Urinary bladder (tissue), 4 donors: Measurements from ENCODE around the gene TDRD10. TPM values are rescaled to one million over a fixed set of nuclear protein-coding genes. Genes with fewer than 3 reads are reported as not detected.

ENCODE experiments used
- DNase-seq: peaks from one replicate; pipeline ENCODE4 v3.0.0-alpha.2; 2015; ENCODE audit errors: extremely low spot score
- H3K27ac ChIP-seq: one replicate; pipeline ENCODE4 v1.5.1; 2013; ENCODE audit warnings: low read depth, mild to moderate bottlenecking, moderate library complexity
- H3K36me3 ChIP-seq: one replicate; pipeline ENCODE4 v1.6.1; 2013; ENCODE audit warnings: mild to moderate bottlenecking, moderate library complexity; ENCODE audit not compliant: insufficient read depth
- H3K4me1 ChIP-seq: one replicate; pipeline ENCODE4 v1.6.1; 2013; ENCODE audit warnings: mild to moderate bottlenecking, moderate library complexity; ENCODE audit not compliant: insufficient read depth
- H3K4me3 ChIP-seq: one replicate; pipeline ENCODE4 v1.5.1; 2013; ENCODE audit warnings: low read depth, low read length
- WGBS: extraction: QIAGEN DNeasy Blood & Tissue Kit; methylation state at CpG from one replicate; pipeline ENCODE4 v1.1.7; 2013; 5-methylcytosine and 5-hydroxymethylcytosine counted together
- polyA plus RNA-seq: library from polyadenylated mRNA; stranded (reverse); fragments of 200-250 nt; gene quantifications from one replicate; pipeline ENCODE4 v1.2.3, GENCODE V29; 2013
- total RNA-seq: library from RNA; depleted of rRNA; stranded (reverse); fragments of >200 nt; gene quantifications from one replicate; pipeline ENCODE4 v1.2.3, GENCODE V29; 2014
- donor health status: healthy with polysubstance abuse.
- donor health status: healthy.

The TDRD10 gene
- total and polyA plus RNA-seq, 2 donors = 1.4 to 4.1 TPM

DNA sequence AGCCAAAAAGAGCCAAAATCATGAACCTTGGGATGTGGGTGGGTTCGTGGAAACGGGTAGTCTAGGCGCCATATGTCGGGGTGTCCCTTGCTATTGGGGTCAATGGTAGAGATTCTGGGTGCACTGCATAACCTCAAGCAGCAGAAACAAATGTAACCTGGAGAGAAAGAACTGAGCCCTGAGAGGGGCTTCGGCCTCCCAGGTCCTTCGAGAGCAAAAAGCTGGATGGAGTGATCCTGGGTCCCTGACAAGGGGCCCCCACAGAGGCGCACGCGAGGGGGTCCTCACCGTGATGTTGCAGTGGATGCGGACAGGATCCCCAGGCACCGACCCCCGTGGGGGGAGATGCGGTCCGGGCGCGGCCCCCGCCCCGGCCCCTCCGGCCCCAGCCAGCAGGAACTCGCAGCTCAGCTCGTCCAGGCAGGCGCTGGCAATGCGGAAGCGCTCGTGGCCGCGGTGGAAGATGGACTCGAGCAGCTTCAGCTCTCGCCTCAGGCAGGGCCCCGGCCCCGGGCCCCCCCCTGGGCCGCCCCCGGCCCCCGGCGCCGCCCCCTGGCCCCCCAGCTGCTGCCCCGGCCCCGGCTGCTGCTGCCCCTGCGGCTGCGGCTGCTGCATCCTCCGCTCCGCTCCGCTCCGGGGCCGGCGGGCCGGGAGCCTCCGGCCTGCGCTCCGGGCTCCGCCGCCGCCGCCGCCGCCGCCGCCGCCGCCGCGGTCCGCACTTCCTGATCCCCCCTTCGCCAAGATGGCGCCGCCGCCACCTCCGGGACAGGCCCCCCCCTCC is 56.1 kb downstream of the TDRD10 start, which contains the start of gene UBE2Q1:
UBE2Q1 (minus strand) TSS at position 724 of the 781 bp plus-strand sequence; CDS start at position 615, 109 bp downstream.
- peaks cover 3% of the 10 kb centered on the region for H3K36me3 ChIP-seq
- peak within 1 kb of the TSS; percentile 98 for H3K4me3 ChIP-seq
- H3K27ac ChIP-seq = peak within 1 kb of the TSS; percentile 79
- under 1% methylated on average over 67 of the region's 69 CpGs for WGBS
- H3K4me1 ChIP-seq = no peaks in the 10 kb centered on the region
- no peak for DNase-seq

DNA sequence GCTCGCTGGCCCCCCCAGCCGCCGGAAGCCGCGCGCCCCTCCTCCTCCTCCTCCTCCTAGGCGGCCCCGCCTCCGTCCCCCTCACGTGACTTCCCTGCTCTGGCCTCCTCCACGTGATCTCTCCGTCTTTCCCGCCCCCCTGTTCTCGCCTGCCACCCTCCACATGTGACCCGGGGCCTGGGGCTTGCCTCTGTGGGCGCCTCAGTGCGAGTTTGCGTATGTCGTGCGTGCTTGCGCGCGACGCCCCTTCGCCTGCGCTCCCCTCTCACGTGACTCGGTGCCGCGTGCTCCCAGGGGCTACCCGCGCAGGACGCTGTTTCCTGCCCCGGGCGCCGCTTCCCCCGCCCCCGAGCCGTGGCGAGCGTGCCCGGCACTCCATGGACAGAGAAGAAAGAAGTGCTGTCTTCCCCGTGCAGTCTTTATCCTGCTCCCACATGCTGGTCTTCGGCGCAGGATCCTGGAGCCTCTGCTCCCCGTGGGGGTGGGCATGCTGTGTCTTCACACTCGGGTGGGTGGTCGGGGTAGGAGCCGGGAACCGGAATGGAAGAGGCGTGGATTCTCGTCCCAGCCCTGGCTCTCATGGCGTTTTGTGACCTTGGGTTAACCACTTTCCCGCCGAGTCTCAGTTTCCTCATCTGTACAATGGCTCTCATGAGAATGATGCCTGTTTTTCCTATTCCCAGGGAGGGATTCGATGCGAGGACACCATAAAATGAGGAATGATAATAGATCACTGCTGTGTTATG is 56.9 kb downstream of the TDRD10 start:
- peaks cover 3% of the 10 kb centered on the region for H3K36me3 ChIP-seq
- H3K4me3 ChIP-seq = peak overlapping the region; percentile 98
- WGBS = under 1% methylated on average over 57 of the region's 57 CpGs
- H3K4me1 ChIP-seq = no peaks in the 10 kb centered on the region
- DNase-seq = peak; percentile 96
- H3K27ac ChIP-seq = peak overlapping the region; percentile 79

DNA sequence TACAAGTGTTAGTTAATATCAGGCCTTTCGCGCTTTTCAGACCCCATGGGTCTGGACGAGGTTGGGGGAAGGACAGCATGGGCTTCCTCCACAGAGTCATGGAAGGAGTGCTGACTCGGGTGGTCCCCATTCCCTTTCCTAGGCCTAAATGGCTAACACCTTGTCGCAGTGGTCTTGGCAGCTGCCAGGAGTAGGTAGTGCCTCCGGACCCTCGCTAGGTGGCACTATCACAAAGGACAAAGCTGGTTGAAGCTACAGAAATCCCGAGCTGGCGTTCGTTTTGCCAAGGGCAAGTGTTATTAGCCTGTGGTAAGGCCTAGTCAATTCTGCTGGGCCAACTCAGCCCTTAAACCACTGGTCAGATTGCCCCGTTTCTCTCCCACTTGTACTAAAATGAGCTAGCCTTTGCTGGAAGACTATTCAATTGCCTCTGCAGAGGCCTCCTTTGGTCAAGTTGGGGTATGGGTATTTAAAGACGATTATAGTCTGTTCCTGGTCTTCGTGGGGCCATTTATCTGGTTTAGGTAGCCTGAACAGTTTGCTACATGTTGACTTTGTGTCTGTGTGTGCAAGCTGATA is 57.5 kb downstream of the TDRD10 start:
- peak overlapping the region; percentile 30 for H3K4me3 ChIP-seq
- peak; percentile 80 for DNase-seq
- 8% methylated on average over 13 of the region's 13 CpGs for WGBS
- H3K36me3 ChIP-seq = peaks cover 3% of the 10 kb centered on the region
- H3K4me1 ChIP-seq = no peaks in the 10 kb centered on the region
- peak overlapping the region; percentile 79 for H3K27ac ChIP-seq

- H3K4me3 ChIP-seq = no peak overlapping the region
- WGBS = 78% methylated on average over 6 of the region's 6 CpGs
- DNase-seq = no peak
- H3K4me1 ChIP-seq = no peaks in the 10 kb centered on the region
- no peaks in the 10 kb centered on the region for H3K36me3 ChIP-seq
- no peak overlapping the region for H3K27ac ChIP-seq
Observed at GRCh38 chr1:154565876-154566275, 63.9 kb downstream of the TDRD10 start.

DNA sequence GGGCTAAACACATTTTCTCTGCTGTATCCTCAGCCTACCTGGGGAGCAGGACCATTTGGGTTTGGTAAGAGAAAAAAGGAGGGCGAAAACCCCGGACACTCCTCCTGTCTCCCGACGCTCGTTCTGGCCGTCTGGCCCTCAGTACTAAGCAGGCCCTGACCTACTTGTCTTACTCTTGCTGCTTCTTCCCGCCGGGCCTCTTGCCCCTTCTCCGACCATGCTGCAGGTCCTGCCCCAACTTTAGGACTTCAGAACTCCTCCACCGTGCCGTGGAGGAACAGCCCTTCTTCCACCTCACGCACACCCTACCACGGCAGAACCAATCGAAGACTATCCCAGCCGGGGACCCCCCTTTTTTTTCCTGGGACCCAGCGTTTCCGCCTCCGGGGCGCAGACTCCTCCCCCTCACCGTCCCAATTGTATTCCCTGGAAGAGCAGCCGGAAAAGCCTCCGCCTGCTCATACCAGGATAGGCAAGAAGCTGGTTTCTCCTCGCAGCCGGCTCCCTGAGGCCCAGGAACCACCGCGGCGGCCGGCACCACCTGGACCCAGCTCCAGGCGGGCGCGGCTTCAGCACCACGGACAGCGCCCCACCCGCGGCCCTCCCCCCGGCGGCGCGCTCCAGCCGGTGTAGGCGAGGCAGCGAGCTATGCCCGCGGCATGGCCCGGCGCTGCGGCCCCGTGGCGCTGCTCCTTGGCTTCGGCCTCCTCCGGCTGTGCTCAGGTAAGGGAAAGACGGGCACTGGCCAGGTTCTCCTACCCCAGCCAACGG is 65.6 kb downstream of the TDRD10 start, which contains the start of gene CHRNB2:
CHRNB2 (plus strand) TSS at position 393 of the 771 bp plus-strand sequence; CDS start at position 660, 267 bp downstream.
- H3K36me3 ChIP-seq = no peaks in the 10 kb centered on the region
- WGBS = 1% methylated on average over 52 of the region's 53 CpGs
- DNase-seq = no peak
- H3K27ac ChIP-seq = no peak within 1 kb of the TSS
- no peak within 1 kb of the TSS for H3K4me3 ChIP-seq
- H3K4me1 ChIP-seq = no peaks in the 10 kb centered on the region

DNA sequence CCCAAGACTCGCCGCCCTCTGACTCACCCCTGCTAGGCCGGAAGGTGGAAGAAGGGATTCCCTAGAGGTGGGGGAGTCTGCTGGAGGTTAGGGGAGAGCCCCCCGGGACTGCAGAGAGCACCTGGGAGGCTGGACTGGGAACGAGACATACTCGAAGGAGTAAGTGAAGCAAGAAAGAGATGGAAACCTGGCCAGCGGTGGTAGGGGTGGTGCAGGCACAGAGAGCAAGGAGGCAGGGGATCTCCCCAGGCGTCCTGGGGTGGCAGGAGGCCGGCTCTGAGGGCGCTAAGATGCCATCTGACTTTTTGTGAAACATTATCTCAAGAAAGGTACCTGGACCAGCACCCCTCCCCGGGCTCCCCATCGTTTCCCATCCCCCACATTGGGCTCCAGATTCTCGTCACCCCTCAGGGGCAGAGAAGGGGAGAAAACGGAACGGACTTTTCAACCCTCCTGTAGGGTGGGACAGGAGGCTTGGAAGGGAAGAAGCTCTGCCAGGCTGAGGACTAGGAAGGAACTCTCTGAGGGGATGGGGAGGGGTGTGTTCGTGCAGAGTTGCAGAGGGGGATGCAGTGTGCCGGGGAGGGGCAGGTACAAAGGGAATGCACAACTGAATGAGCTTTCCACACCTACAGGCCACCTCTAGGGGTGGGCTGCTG is 66.3 kb downstream of the TDRD10 start:
- 36% methylated on average over 17 of the region's 17 CpGs for WGBS
- Histone ChIP-seq H3K36me3 (no peaks in the 10 kb centered on the region), H3K27ac (no peak overlapping the region), H3K4me3 (no peak overlapping the region), H3K4me1 (no peaks in the 10 kb centered on the region)
- DNase-seq = no peak

GRCh38 chr1:154571244-154571963 is 69.4 kb downstream of the TDRD10 start:
- DNase-seq = no peak
- no peak overlapping the region for H3K27ac ChIP-seq
- no peaks in the 10 kb centered on the region for H3K36me3 ChIP-seq
- WGBS = 96% methylated on average over 59 of the region's 59 CpGs
- H3K4me1 ChIP-seq = no peaks in the 10 kb centered on the region
- H3K4me3 ChIP-seq = no peak overlapping the region

DNA sequence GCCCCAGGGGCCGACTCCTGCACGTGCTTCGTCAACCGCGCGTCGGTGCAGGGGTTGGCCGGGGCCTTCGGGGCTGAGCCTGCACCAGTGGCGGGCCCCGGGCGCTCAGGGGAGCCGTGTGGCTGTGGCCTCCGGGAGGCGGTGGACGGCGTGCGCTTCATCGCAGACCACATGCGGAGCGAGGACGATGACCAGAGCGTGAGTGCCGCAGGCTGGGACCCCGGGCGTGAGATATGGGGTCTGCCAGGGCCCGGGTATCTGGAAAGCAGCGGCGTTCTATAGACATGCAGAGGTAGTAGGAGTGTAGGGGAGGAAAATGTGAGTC is 69.9 kb downstream of the TDRD10 start:
- H3K36me3 ChIP-seq = no peaks in the 10 kb centered on the region
- no peak overlapping the region for H3K27ac ChIP-seq
- WGBS = 93% methylated on average over 29 of the region's 29 CpGs
- no peak for DNase-seq
- H3K4me1 ChIP-seq = no peaks in the 10 kb centered on the region
- no peak overlapping the region for H3K4me3 ChIP-seq

DNA sequence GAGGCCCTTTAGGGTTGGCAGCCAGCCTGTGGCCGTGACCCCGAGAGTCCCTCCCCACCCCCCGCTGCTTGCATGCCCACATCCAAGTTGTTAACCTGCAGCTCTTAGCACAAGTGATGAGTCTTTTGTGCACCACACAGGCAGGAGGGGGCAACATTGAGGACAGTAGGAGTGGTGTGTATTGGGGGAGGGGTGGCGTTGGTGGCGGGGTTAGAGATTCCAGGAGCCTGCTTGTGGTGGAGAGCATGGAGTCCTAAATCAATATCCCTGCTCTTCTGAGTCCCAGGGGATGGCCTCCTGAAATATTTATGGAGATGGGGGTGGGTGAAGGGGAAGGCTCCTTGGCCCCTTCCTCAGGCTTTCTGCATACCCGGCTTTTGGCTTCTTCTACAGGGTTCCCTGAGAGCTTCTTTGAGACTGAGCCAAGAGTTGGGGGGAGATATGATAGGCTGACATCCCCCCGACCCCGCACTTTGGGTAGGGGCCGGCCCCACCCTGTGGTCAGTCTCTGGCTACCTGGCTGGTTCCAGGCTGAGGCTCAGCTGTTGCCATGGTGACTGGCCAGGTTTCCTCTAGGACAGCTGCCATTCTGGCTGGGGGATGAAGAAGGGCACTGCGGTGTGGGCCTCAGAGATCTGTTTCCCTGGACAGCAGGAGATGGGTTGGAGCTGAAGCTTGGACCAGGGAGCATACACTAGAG is 70.6 kb downstream of the TDRD10 start:
- H3K4me1 ChIP-seq = no peaks in the 10 kb centered on the region
- DNase-seq = no peak
- WGBS = 69% methylated on average over 10 of the region's 10 CpGs
- no peak overlapping the region for H3K4me3 ChIP-seq
- H3K27ac ChIP-seq = no peak overlapping the region
- H3K36me3 ChIP-seq = no peaks in the 10 kb centered on the region

DNA sequence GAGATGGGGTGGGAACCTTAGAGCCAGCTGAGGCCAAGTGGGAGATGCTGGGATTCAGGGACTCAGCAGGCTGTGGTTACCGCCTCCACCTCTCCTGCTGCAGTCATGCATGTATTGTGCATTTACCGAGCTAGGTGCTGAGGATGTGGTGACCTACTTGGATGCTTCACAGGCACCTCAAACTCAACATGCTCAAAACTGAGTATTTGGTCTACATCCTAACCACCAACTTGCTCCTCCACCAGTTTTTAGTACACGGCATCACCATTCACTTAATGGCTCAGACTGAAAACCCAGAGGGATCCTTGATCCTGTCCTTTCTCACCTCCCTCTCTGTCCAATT is 71.1 kb downstream of the TDRD10 start:
- DNase-seq = no peak
- Histone ChIP-seq H3K4me3 (no peak overlapping the region), H3K36me3 (no peaks in the 10 kb centered on the region), H3K27ac (no peak overlapping the region), H3K4me1 (no peaks in the 10 kb centered on the region)
- 85% methylated on average over 3 of the region's 3 CpGs for WGBS

DNA sequence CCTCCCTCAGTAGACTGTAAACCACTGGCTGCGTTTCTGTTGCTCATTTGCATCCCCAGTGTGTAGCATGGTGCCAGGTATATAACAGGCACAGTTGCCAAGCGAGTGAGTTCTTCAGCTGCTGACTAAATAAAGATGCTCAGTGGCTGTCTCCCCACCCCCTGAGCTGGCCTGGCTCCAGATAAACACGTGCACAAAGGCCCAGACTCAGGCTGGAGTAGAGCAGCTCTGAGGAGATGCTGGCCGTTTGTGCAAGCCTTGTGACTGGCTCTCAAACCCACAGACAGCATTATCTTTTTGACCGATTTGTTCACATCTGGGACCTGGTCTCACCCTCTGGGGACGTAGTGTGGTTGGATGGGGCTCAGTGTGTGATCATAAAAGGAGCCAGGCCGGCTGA is 72.7 kb downstream of the TDRD10 start:
- Histone ChIP-seq H3K36me3 (no peaks in the 10 kb centered on the region), H3K27ac (no peak overlapping the region), H3K4me1 (no peaks in the 10 kb centered on the region), H3K4me3 (no peak overlapping the region)
- 12% methylated on average over 7 of the region's 7 CpGs for WGBS
- DNase-seq = no peak
